Fibroblast of mammary gland (primary cell): ENCODE measurements around the gene ATE1.
A peak's percentile ranks its signal among the peaks of the same experiment; 100 is the strongest.
"Not testable (repeated sequence)": the region's sequence is repeated elsewhere in the genome, so short reads cannot be mapped to it uniquely, and the experiment has no call there.

ENCODE experiments used
- DNase-seq: peaks from one replicate; pipeline ENCODE4 v3.0.0-alpha.2; 2010; ENCODE audit warnings: low read depth
- H3K4me3 ChIP-seq: 2 replicates; pipeline ENCODE4 v1.5.1; 2011; ENCODE audit warnings: low read depth, mild to moderate bottlenecking, low read length, moderate library complexity; ENCODE audit not compliant: control insufficient read depth
- CTCF ChIP-seq: conservative IDR thresholded peaks from 2 replicates; pipeline ENCODE4 v1.5.1; 2011; ENCODE audit warnings: low read depth, low read length, inconsistent platforms; ENCODE audit not compliant: control insufficient read depth, insufficient read depth

Gene ATE1

GRCh38 chr10:121927841-121928527 lies at the start of gene ATE1:
TSS of gene ATE1 (minus strand) at chr10:121928031. CDS start at chr10:121927949, 82 bp downstream.
- no peak for TF ChIP-seq CTCF
- H3K4me3 ChIP-seq = peak within 1 kb of the TSS; percentile 81
- DNase-seq = peak; percentile 89

GRCh38 chr10:121976607-121977006 lies 48.8 kb upstream of the ATE1 start:
- H3K4me3 ChIP-seq = no peak overlapping the region
- no peak for DNase-seq
- TF ChIP-seq CTCF = no peak

GRCh38 chr10:121975295-121976086 lies 47.7 kb upstream of the ATE1 start:
- H3K4me3 ChIP-seq = peak overlapping the region; percentile 80
- TF ChIP-seq CTCF = no peak
- no peak for DNase-seq

GRCh38 chr10:121974535-121975294 lies 46.9 kb upstream of the ATE1 start, which contains the start of gene NSMCE4A:
TSS of gene NSMCE4A (minus strand) at chr10:121975217. CDS start at chr10:121975165, 52 bp downstream.
- peak within 1 kb of the TSS; percentile 80 for H3K4me3 ChIP-seq
- TF ChIP-seq CTCF = no peak
- DNase-seq = peak; percentile 68

GRCh38 chr10:121974019-121974534 lies 46.2 kb upstream of the ATE1 start:
- peak overlapping the region; percentile 80 for H3K4me3 ChIP-seq
- TF ChIP-seq CTCF = no peak
- DNase-seq = no peak

- not testable (repeated sequence) for DNase-seq, H3K4me3 ChIP-seq
These were observed 41.3 kb upstream of the ATE1 start for GRCh38 chr10:121969086-121969485.

- no peak overlapping the region for H3K4me3 ChIP-seq
- no peak for TF ChIP-seq CTCF
- DNase-seq = no peak
These were observed 38.2 kb upstream of the ATE1 start for GRCh38 chr10:121965996-121966395.
